KMS-11 (cell line): Measurements from ENCODE around the gene MRAP2.
"Not testable (repeated sequence)": the region's sequence is repeated elsewhere in the genome, so short reads cannot be mapped to it uniquely, and the experiment has no call there.

Experiments
- H2AFZ ChIP-seq: fragments of 200-600 bp; sonication (generic); 2 replicates; pipeline ENCODE4 v1.6.1; 2016; ENCODE audit warnings: antibody characterized with exemption, mixed run types, low read depth
- H3K27ac ChIP-seq: fragments of 200-600 bp; sonication (generic); 2 replicates; pipeline ENCODE4 v1.6.1; 2016; ENCODE audit warnings: mild to moderate bottlenecking, mixed run types
- H3K27me3 ChIP-seq: fragments of 200-600 bp; sonication (generic); 2 replicates; pipeline ENCODE4 v1.6.1; 2017; ENCODE audit warnings: mild to moderate bottlenecking, low read depth, mixed run types, moderate library complexity; ENCODE audit not compliant: insufficient read depth
- H3K36me3 ChIP-seq: fragments of 200-600 bp; sonication (generic); 2 replicates; pipeline ENCODE4 v1.6.1; 2017; ENCODE audit warnings: mild to moderate bottlenecking, mixed run types; ENCODE audit not compliant: insufficient read depth
- H3K4me1 ChIP-seq: fragments of 200-600 bp; sonication (generic); 2 replicates; pipeline ENCODE4 v1.6.1; 2016; ENCODE audit warnings: mild to moderate bottlenecking, low read depth, mixed run types; ENCODE audit not compliant: poor library complexity, severe bottlenecking
- H3K4me2 ChIP-seq: fragments of 200-600 bp; sonication (generic); 2 replicates; pipeline ENCODE4 v1.7.0; 2016; ENCODE audit warnings: mild to moderate bottlenecking, mixed run types
- H3K4me3 ChIP-seq: fragments of 200-600 bp; sonication (generic); IDR thresholded peaks from 2 replicates; pipeline ENCODE4 v1.6.1; 2017; ENCODE audit warnings: low read depth, low read length, mixed read lengths; ENCODE audit not compliant: insufficient read depth
- H3K79me2 ChIP-seq: fragments of 200-600 bp; sonication (generic); 2 replicates; pipeline ENCODE4 v1.6.1; 2016; ENCODE audit warnings: low read depth, mixed run types; ENCODE audit not compliant: insufficient read depth
- H3K9ac ChIP-seq: fragments of 200-600 bp; sonication (generic); 2 replicates; pipeline ENCODE4 v1.6.1; 2016; ENCODE audit warnings: mild to moderate bottlenecking, mixed run types
- H4K20me1 ChIP-seq: fragments of 200-600 bp; sonication (generic); 2 replicates; pipeline ENCODE4 v1.6.1; 2016; ENCODE audit warnings: mild to moderate bottlenecking, mixed run types; ENCODE audit not compliant: insufficient read depth
- TF ChIP-seq, protein P1 (sequence below): fragments of 200-600 bp; sonication (generic); conservative IDR thresholded peaks from 2 replicates; pipeline ENCODE4 v1.6.1; 2017; ENCODE audit warnings: low read depth, mild to moderate bottlenecking, antibody characterized with exemption, low read length, moderate library complexity, mixed read lengths

MRAP2 gene

DNA sequence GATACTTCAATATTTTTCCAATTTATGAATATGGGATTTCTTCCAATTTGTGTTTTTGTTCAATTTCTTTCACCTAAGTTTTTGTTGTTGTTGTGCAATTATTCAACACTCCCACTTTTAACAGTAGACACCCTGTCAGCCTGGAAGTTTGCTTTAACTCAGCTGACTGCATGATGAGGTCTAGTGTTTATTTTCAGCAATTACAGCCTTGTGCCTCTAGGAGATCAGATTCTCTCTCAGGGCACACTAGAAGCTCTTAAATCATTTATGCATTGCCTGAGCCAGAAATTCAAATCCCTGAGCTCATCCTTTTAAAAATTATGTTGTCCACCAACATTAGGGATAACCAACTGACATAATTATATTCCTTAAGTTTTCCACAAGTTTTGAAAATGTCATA is 85.7 kb downstream of the MRAP2 start:
- Histone ChIP-seq H3K4me3 (no peak overlapping the region), H3K27me3 (no peaks in the 10 kb centered on the region), H3K4me2 (no peak overlapping the region), H3K9ac (no peak overlapping the region), H2AFZ (no peak overlapping the region), H3K36me3 (no peaks in the 10 kb centered on the region), H3K27ac (no peak overlapping the region), H3K79me2 (no peaks in the 10 kb centered on the region), H4K20me1 (no peaks in the 10 kb centered on the region), H3K4me1 (no peaks in the 10 kb centered on the region)
- TF ChIP-seq, protein P1, sequence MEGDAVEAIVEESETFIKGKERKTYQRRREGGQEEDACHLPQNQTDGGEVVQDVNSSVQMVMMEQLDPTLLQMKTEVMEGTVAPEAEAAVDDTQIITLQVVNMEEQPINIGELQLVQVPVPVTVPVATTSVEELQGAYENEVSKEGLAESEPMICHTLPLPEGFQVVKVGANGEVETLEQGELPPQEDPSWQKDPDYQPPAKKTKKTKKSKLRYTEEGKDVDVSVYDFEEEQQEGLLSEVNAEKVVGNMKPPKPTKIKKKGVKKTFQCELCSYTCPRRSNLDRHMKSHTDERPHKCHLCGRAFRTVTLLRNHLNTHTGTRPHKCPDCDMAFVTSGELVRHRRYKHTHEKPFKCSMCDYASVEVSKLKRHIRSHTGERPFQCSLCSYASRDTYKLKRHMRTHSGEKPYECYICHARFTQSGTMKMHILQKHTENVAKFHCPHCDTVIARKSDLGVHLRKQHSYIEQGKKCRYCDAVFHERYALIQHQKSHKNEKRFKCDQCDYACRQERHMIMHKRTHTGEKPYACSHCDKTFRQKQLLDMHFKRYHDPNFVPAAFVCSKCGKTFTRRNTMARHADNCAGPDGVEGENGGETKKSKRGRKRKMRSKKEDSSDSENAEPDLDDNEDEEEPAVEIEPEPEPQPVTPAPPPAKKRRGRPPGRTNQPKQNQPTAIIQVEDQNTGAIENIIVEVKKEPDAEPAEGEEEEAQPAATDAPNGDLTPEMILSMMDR, result no peak

DNA sequence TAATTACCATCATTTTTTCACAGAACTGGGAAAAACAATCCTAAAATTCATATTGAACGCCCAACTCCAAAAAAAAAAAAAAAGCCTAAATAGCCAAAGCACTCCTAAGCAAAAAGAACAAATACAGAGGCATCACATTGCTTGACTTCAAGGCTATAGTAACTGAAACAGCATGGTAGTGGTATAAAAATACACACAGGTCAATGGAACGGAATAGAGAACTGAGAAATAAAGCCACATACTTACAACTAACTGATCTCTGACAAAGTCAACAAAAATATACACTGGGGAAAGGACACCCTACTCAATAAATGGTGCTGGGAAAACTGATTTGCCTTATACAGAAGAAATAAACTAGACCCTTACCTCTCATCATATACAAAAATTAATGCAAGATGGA is 89.6 kb downstream of the MRAP2 start:
- H3K4me1 ChIP-seq, result no peaks in the 10 kb centered on the region
- no peak overlapping the region for H3K4me2 ChIP-seq
- H4K20me1 ChIP-seq, result no peaks in the 10 kb centered on the region
- no peak overlapping the region for H2AFZ ChIP-seq
- no peak overlapping the region for H3K4me3 ChIP-seq
- H3K79me2 ChIP-seq, result no peaks in the 10 kb centered on the region
- no peak overlapping the region for H3K27ac ChIP-seq
- H3K36me3 ChIP-seq, result no peaks in the 10 kb centered on the region
- H3K9ac ChIP-seq, result no peak overlapping the region
- TF ChIP-seq, protein P1, result no peak
- no peaks in the 10 kb centered on the region for H3K27me3 ChIP-seq

DNA sequence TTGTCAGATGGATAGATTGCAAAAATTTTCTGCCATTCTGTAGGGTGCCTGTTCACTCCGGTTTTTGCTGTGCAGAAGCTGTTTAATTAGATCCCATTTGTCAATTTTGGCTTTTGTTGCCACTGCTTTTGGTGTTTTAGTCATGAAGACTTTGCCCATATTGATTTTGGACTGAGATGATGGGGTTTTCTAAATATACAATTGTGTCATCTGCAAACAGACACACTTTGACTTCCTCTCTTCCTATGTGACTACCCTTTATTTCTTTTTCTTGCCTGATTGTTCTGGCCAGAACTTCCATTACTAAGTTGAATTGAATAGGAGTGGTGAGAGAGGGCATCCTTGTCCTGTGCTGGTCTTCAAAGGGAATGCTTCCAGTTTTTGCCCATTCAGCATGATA is 96.0 kb downstream of the MRAP2 start:
- H3K27ac ChIP-seq, H2AFZ ChIP-seq, H3K4me2 ChIP-seq, H3K27me3 ChIP-seq, H3K9ac ChIP-seq, H4K20me1 ChIP-seq, H3K4me3 ChIP-seq, H3K36me3 ChIP-seq, H3K4me1 ChIP-seq, H3K79me2 ChIP-seq: not testable (repeated sequence)

DNA sequence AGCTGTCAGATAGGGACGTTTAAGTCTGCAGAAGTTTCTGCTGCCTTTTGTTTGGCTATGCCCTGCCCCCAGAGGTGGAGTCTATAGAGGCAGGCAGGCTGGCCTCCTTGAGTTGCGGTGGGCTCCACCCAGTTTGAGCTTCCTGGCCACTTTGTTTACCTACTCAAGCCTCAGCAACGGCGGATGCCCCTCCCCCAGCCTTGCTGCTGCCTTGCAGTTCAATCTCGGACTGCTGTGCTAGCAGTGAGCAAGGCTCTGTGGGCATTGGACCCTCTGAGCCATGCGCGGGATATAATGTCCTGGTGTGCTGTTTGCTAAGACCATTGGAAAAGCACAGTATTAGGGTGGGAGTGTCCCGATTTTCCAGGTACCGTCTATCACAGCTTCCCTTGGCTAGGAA is 99.8 kb downstream of the MRAP2 start:
- not testable (repeated sequence) for H4K20me1 ChIP-seq, H3K36me3 ChIP-seq, H2AFZ ChIP-seq, H3K4me1 ChIP-seq, H3K27me3 ChIP-seq, H3K4me3 ChIP-seq, H3K9ac ChIP-seq, H3K79me2 ChIP-seq, H3K4me2 ChIP-seq, H3K27ac ChIP-seq

DNA sequence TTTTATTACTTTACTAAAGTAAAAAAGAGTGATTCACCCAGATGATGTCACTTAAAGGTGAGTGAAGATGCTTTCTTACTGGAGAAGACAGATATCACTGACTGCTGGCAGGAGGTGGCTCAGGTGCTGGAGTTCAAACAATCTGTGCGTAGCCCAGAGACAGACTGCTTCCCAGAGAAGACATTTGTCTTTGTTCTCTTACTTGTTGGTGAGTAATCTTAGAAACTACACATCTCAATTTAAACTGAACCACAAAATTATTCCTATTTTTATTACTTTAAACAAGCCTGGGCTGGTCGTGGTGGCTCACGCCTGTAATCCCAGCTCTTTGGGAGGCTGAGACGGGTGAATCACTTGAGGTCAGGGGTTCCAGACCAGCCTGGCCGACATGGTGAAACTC is 101.7 kb downstream of the MRAP2 start:
- Histone ChIP-seq H2AFZ (no peak overlapping the region), H3K9ac (no peak overlapping the region), H3K79me2 (no peaks in the 10 kb centered on the region), H3K4me1 (no peaks in the 10 kb centered on the region), H3K4me3 (no peak overlapping the region), H3K4me2 (no peak overlapping the region), H3K36me3 (no peaks in the 10 kb centered on the region), H3K27ac (no peak overlapping the region), H3K27me3 (no peaks in the 10 kb centered on the region), H4K20me1 (no peaks in the 10 kb centered on the region)
- TF ChIP-seq, protein P1, result no peak
